Left ventricle myocardium inferior (tissue), 1 donor: ENCODE results near the gene FIZ1. TPM values are rescaled to one million over a fixed set of nuclear protein-coding genes. Genes with fewer than 3 reads are reported as not detected.
A peak's percentile ranks its signal among the peaks of the same experiment; 100 is the strongest.

Experiments
- DNase-seq: peaks from one replicate; pipeline ENCODE4 v3.0.0-alpha.2; 2020
- H3K27ac ChIP-seq: fragments of 200-600 bp; replicated peaks from 2 replicates; pipeline ENCODE4 v1.8.0; 2021
- H3K27me3 ChIP-seq: fragments of 200-600 bp; 2 replicates; pipeline ENCODE4 v1.8.0; 2021; ENCODE audit warnings: low read depth
- H3K36me3 ChIP-seq: fragments of 200-600 bp; 2 replicates; pipeline ENCODE4 v1.8.0; 2021
- H3K4me1 ChIP-seq: fragments of 200-600 bp; 2 replicates; pipeline ENCODE4 v1.8.0; 2021
- H3K4me3 ChIP-seq: fragments of 200-600 bp; 2 replicates; pipeline ENCODE4 v1.8.0; 2021; ENCODE audit warnings: mild to moderate bottlenecking, moderate library complexity
- H3K9me3 ChIP-seq: fragments of 200-600 bp; replicated peaks from 2 replicates; pipeline ENCODE4 v1.8.0; 2021
- CTCF ChIP-seq: fragments of 200-600 bp; IDR thresholded peaks from 2 replicates; pipeline ENCODE4 v1.8.0; 2021; ENCODE audit warnings: antibody characterized with exemption, mild to moderate bottlenecking, borderline replicate concordance
- intact Hi-C: fragments of 100-400 bp; cut with micrococcal nuclease; formaldehyde crosslinking; loops from one replicate; pipeline ENCODE4 v1.11.0; 2022
- total RNA-seq: library from RNA; stranded (reverse); fragmentation: NEBNext Ultra II Directional; extraction: Animal tissue kit (Norgen Biotek cat#: 25700); gene quantifications from one replicate; pipeline ENCODE4 v1.2.1, GENCODE V29; 2021
- donor health status: DM: no; HTN: yes; CAD: no; lungs with severe emphysema.

Gene FIZ1
- total RNA-seq, 1 donor from 2014 or later, result 16.0 TPM

- intact Hi-C loops, result no loop called here
- Histone ChIP-seq H3K4me1 (peaks cover 83% of the 10 kb centered on the region), H3K27me3 (no peaks in the 10 kb centered on the region), H3K4me3 (peak overlapping the region; percentile 93), H3K36me3 (peaks cover 10% of the 10 kb centered on the region), H3K27ac (peak overlapping the region; percentile 95), H3K9me3 (no peaks in the 10 kb centered on the region)
- DNase-seq, result no peak
- no peak for TF ChIP-seq CTCF
Observed at GRCh38 chr19:55642153-55643002, 43.1 kb upstream of the FIZ1 start.

- no peaks in the 10 kb centered on the region for H3K27me3 ChIP-seq
- H3K36me3 ChIP-seq, result peaks cover 10% of the 10 kb centered on the region
- intact Hi-C loops, result no loop called here
- no peak for TF ChIP-seq CTCF
- DNase-seq, result no peak
- peaks cover 83% of the 10 kb centered on the region for H3K4me1 ChIP-seq
- peak overlapping the region; percentile 95 for H3K27ac ChIP-seq
- H3K9me3 ChIP-seq, result no peaks in the 10 kb centered on the region
- peak overlapping the region; percentile 93 for H3K4me3 ChIP-seq
Observed at GRCh38 chr19:55641426-55642152, 42.3 kb upstream of the FIZ1 start.

- peaks cover 90% of the 10 kb centered on the region for H3K4me1 ChIP-seq
- intact Hi-C loops, result no loop called here
- TF ChIP-seq CTCF, result no peak
Observed at GRCh38 chr19:55640577-55641425, 41.5 kb upstream of the FIZ1 start, which contains the start of gene ZNF580. ZNF580 (plus strand) TSS chr19:55641002; CDS start chr19:55642509, 1,507 bp downstream.

GRCh38 chr19:55640043-55640576 is 40.8 kb upstream of the FIZ1 start:
- peak; percentile 65 for DNase-seq
- intact Hi-C loops, result no loop called here
- TF ChIP-seq CTCF, result peak; percentile 50

More at GRCh38 chr19:55640577-55641425, 41.5 kb upstream of the FIZ1 start, which contains the start of gene ZNF580:
- DNase-seq, result peak; percentile 71
- Histone ChIP-seq H3K36me3 (peaks cover 10% of the 10 kb centered on the region), H3K9me3 (no peaks in the 10 kb centered on the region), H3K4me3 (peak within 1 kb of the TSS; percentile 93), H3K27ac (peak within 1 kb of the TSS; percentile 95), H3K27me3 (no peaks in the 10 kb centered on the region)

More at GRCh38 chr19:55640043-55640576, 40.8 kb upstream of the FIZ1 start:
- H3K27ac ChIP-seq, result peak overlapping the region; percentile 95
- H3K27me3 ChIP-seq, result no peaks in the 10 kb centered on the region
- H3K4me3 ChIP-seq, result peak overlapping the region; percentile 93
- peaks cover 6% of the 10 kb centered on the region for H3K36me3 ChIP-seq
- H3K9me3 ChIP-seq, result no peaks in the 10 kb centered on the region
- H3K4me1 ChIP-seq, result peaks cover 97% of the 10 kb centered on the region
